K562 (cell line): ENCODE measurements around the gene SCGB3A2. TPM values are rescaled to one million over a fixed set of nuclear protein-coding genes. Genes with fewer than 3 reads are reported as not detected.

Experiments used
- ATAC-seq: fragments of 200-7000 bp; cut with Tn5 transposase; 3 replicates; pipeline ENCODE4 v1.9.1; 2020; ENCODE audit warnings: moderate library complexity
- BruUV-seq: library from RNA; stranded (reverse); fragments of 400-500 nt; replicated peaks from 2 replicates; lab custom pipeline; 2021; lab: Mats Ljungman, UMichigan
- CTCF ChIA-PET: fragments of 300-600 bp; formaldehyde crosslinking; extraction: SDS; loops from one replicate; lab custom pipeline; 2021; ENCODE audit warnings: low intra/inter-chr PET ratio; lab: Yijun Ruan, JAX
- POLR2A ChIA-PET: fragments of 300-600, 350-650 bp; sonication (Branson Sonifier 250); formaldehyde crosslinking; extraction: SDS; loops from one replicate; lab custom pipeline; 2021; ENCODE audit warnings: antibody characterized with exemption, inconsistent platforms; lab: Yijun Ruan, JAX
- DNase-seq, 4 experiments: peaks; one replicate each; pipeline versions ENCODE4 v3.0.0 to v3.0.0-alpha.2; 2011 to 2018; ENCODE audit warnings: low spot score in 3 of 4, mixed read lengths in 3 of 4; ENCODE audit errors: extremely low read depth in 1 of 4
- FAIRE-seq: peaks from 2 replicates; lab custom pipeline; 2011; peaks lifted over from hg19 to GRCh38; lab: Jason Lieb, UNC
- H2AFZ ChIP-seq: 2 replicates; pipeline ENCODE4 v1.6.0; 2011; ENCODE audit warnings: low read depth, low read length, control low read depth, inconsistent platforms
- H3K27ac ChIP-seq: fragments of 200-600 bp; 3 replicates; pipeline ENCODE4 v1.8.0; 2011; ENCODE audit warnings: low read depth, mild to moderate bottlenecking, control low read depth, inconsistent platforms, low read length, moderate library complexity, mixed read lengths; ENCODE audit errors: extremely low read depth
- H3K27me3 ChIP-seq, 2 experiments: fragments of 300-600 bp in 1 of 2; 2 replicates in 1 of 2; 3 replicates in 1 of 2; pipeline versions ENCODE4 v1.6.0 to v1.8.0; 2011; ENCODE audit warnings: inconsistent platforms in 2 of 2, low read length in 2 of 2, mild to moderate bottlenecking in 1 of 2, mixed read lengths in 1 of 2, moderate library complexity in 1 of 2; ENCODE audit not compliant: control insufficient read depth in 2 of 2, insufficient read depth in 2 of 2
- H3K36me3 ChIP-seq: fragments of 300-600 bp; 3 replicates; pipeline ENCODE4 v1.8.0; 2011; ENCODE audit warnings: mild to moderate bottlenecking, low read length, inconsistent platforms; ENCODE audit not compliant: control insufficient read depth, insufficient read depth
- H3K4me1 ChIP-seq, 2 experiments: fragments of 200-600 bp in 1 of 2; replicated peaks in 1 of 2; 2 replicates in 1 of 2; 3 replicates in 1 of 2; pipeline versions ENCODE4 v1.5.1 to v1.8.0; 2011; ENCODE audit warnings: inconsistent platforms in 2 of 2, low read length in 2 of 2, mild to moderate bottlenecking in 1 of 2, mixed read lengths in 1 of 2, moderate library complexity in 1 of 2; ENCODE audit not compliant: control insufficient read depth in 2 of 2, insufficient read depth in 2 of 2
- H3K4me2 ChIP-seq: 2 replicates; pipeline ENCODE4 v1.6.1; 2011; ENCODE audit warnings: low read length, control low read depth, inconsistent platforms, mixed read lengths; ENCODE audit not compliant: insufficient read depth
- H3K4me3 ChIP-seq: fragments of 200-600 bp; sonication (generic), shearing (Covaris generic); 2 replicates; pipeline ENCODE4 v1.5.1; 2016; ENCODE audit warnings: control low read depth, inconsistent platforms
- H3K79me2 ChIP-seq: fragments of 200-600 bp; 3 replicates; pipeline ENCODE4 v1.8.0; 2011; ENCODE audit warnings: low read length, inconsistent platforms; ENCODE audit not compliant: control insufficient read depth, insufficient read depth
- H3K9ac ChIP-seq, 2 experiments: 2 replicates each; pipeline versions ENCODE4 v1.6.0 to v1.6.1; 2011; ENCODE audit warnings: low read depth in 2 of 2, low read length in 2 of 2, control low read depth in 1 of 2, inconsistent platforms in 1 of 2, mild to moderate bottlenecking in 1 of 2, mixed read lengths in 1 of 2; ENCODE audit not compliant: insufficient read depth in 1 of 2
- H3K9me1 ChIP-seq: one replicate; pipeline ENCODE4 v1.6.0; 2011; ENCODE audit warnings: inconsistent platforms, mild to moderate bottlenecking, low read length, moderate library complexity; ENCODE audit not compliant: control insufficient read depth, insufficient read depth
- H3K9me3 ChIP-seq: replicated peaks from 2 replicates; pipeline ENCODE4 v1.5.1; 2011; ENCODE audit warnings: low read depth, low read length, inconsistent platforms; ENCODE audit not compliant: control insufficient read depth, insufficient read depth
- H4K20me1 ChIP-seq: replicated peaks from 2 replicates; pipeline ENCODE4 v1.6.1; 2011; ENCODE audit warnings: low read length, inconsistent platforms, mixed read lengths; ENCODE audit not compliant: control insufficient read depth, insufficient read depth
- ARID4B ChIP-seq: sonication (generic); formaldehyde crosslinking; IDR thresholded peaks from 2 replicates; pipeline ENCODE4 v1.8.0; 2022; ENCODE audit warnings: mild to moderate bottlenecking, missing genetic modification reagents
- HIVEP1 ChIP-seq: fragments of 250-450 bp; sonication (Bioruptor Pico); IDR thresholded peaks from 2 replicates; pipeline ENCODE4 v1.4.0; 2020; ENCODE audit warnings: mild to moderate bottlenecking
- MAZ ChIP-seq, 2 experiments: fragments of 450-650 bp in 1 of 2; sonication (generic) in 1 of 2; formaldehyde crosslinking; IDR thresholded peaks in 1 of 2; conservative IDR thresholded peaks in 1 of 2; 2 replicates each; pipeline versions ENCODE4 v1.4.0 to v1.5.0; 2020; ENCODE audit warnings: mild to moderate bottlenecking in 1 of 2, missing genetic modification reagents in 1 of 2
- SIX5 ChIP-seq, 2 experiments: IDR thresholded peaks; 2 replicates each; pipeline ENCODE4 v1.6.1; 2011; ENCODE audit warnings: low read length in 2 of 2, borderline replicate concordance in 1 of 2, low read depth in 1 of 2, mild to moderate bottlenecking in 1 of 2, moderate library complexity in 1 of 2; ENCODE audit not compliant: insufficient read depth in 1 of 2
- TOE1 ChIP-seq, 2 experiments: fragments of 450-650 bp in 1 of 2; sonication (generic) in 1 of 2; formaldehyde crosslinking in 1 of 2; IDR thresholded peaks; 2 replicates each; pipeline versions ENCODE4 v1.7.1 to v1.8.0; 2016 to 2022; ENCODE audit warnings: borderline replicate concordance in 2 of 2, mild to moderate bottlenecking in 2 of 2, antibody characterized with exemption in 1 of 2, inconsistent platforms in 1 of 2, low read depth in 1 of 2, missing genetic modification reagents in 1 of 2, moderate library complexity in 1 of 2
- WGBS: fragments of 100-300 bp; shearing (Covaris generic); methylation state at CpG from one replicate; pipeline ENCODE4 v1.1.6; 2016; ENCODE audit warnings: low coverage, mixed read lengths; ENCODE audit not compliant: insufficient coverage; ENCODE audit errors: missing lambda C conversion rate; 5-methylcytosine and 5-hydroxymethylcytosine counted together
- in situ Hi-C: fragments of 300-500 bp; cut with MboI; formaldehyde crosslinking; loops from 4 replicates; pipeline ENCODE4 v1.15.0; 2018; ENCODE audit warnings: inconsistent platforms, mixed read lengths
- intact Hi-C: fragments of 100-400 bp; cut with micrococcal nuclease; formaldehyde crosslinking; loops from 2 replicates; pipeline ENCODE4 v1.14.2; 2022
- polyA plus RNA-seq, 8 experiments: library from polyadenylated mRNA; depleted of rRNA in 4 of 8; stranded (reverse) in 5 of 8; unstranded in 3 of 8; fragments of >200 nt; fragmentation: Nextera tagmentation in 2 of 8; fragmentation: Illumina TruSeq in 1 of 8; extraction: Ambion mirVana in 2 of 8; extraction: Trizol in 1 of 8; gene quantifications; 2 replicates each; pipeline versions ENCODE4 v1.2.1 to v1.2.3, GENCODE V29; 2011 to 2014; ENCODE audit warnings: inconsistent platforms in 1 of 8, missing spikeins in 1 of 8
- total RNA-seq, 7 experiments: library from RNA; depleted of rRNA in 6 of 7; stranded (reverse); fragments of >200 nt in 6 of 7; fragmentation: Illumina TruSeq in 2 of 7; extraction: Trizol in 2 of 7; gene quantifications; 2 replicates each; pipeline versions ENCODE4 v1.2.1 to v1.2.3, GENCODE V29; 2011 to 2021; ENCODE audit warnings: low replicate concordance in 1 of 7

The SCGB3A2 gene
- total and polyA plus RNA-seq, 9 of the 15 experiments (the other 6 are each of a cell fraction or from before 2014, with no cell fraction given): 0.35 TPM; not detected in 8

DNA sequence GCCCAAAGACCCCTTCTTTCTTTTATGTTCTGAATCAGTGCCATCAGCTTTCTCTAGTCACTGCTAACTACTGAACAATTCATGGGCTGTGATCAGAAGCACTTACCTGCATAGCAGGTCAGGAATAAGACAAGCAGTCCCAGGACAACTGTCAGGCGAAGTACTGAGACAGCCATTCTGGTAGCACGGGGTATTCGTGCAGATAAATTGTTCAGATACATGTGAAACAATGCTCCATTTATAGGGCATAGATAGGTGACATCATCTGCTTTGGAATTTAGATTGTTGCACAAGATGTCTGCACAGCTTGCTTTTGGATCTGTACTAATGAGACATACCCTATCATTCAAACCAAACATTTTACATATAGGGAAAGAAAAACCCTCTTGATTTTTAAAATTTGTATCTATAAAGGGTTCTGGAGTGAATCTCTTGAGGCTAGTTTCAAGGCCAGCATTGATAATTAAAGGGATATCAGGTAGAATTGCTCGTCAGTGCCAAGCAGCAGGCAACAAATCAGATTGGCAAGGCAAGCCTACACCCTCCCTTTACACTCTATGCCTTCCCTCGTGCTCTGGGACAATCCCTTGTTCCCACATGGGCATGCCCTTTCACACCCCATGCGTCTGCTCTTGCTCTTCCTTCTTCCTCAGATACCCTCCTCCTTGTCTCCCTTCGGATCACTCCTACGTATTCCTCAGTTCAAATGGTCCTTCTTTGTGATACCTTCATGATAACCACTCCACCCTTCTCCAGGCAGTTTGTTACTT, 28.0 kb downstream of the SCGB3A2 start, which contains the start of gene C5orf46:
Gene C5orf46 (minus strand): TSS at position 213 of the 770 bp plus-strand sequence. CDS start 37 bp downstream, at position 176.
- CTCF ChIA-PET: no interaction called here
- no peaks in the 10 kb centered on the region for H3K4me1 ChIP-seq
- H3K27ac ChIP-seq: no peak within 1 kb of the TSS

More for the DNA sequence above, 28.0 kb downstream of the SCGB3A2 start, which contains the start of gene C5orf46:
- no peaks in the 10 kb centered on the region for H3K9me1 ChIP-seq
- no peak for ATAC-seq
- H2AFZ ChIP-seq: no peak within 1 kb of the TSS
- TF ChIP-seq TOE1 (IDR thresholded peaks at IDR 0.05; ENCODE audit: borderline replicate concordance): no peak
- no peak for TF ChIP-seq TOE1 (CRISPR knock-in tag; IDR thresholded peaks at IDR 0.05; ENCODE audit: borderline replicate concordance, low read depth)
- no peak for TF ChIP-seq ARID4B (CRISPR knock-in tag)
- no peak for TF ChIP-seq HIVEP1
- TF ChIP-seq SIX5 (IDR thresholded peaks at IDR 0.05; ENCODE audit: borderline replicate concordance in 1 of 2, insufficient read depth in 1 of 2, low read depth in 1 of 2, low read length in 2 of 2): no peak
- no peak for TF ChIP-seq MAZ (CRISPR knock-in tag; conservative IDR thresholded peaks at IDR 0.05 in 1 of 2, IDR thresholded peaks at IDR 0.05 in 1 of 2)
- DNase-seq: no peak
- H3K9ac ChIP-seq: no peak within 1 kb of the TSS
- no peaks in the 10 kb centered on the region for H3K36me3 ChIP-seq
- no peak within 1 kb of the TSS for H3K4me3 ChIP-seq
- 2% methylated on average over 8 of the region's 8 CpGs for WGBS
- no peaks in the 10 kb centered on the region for H4K20me1 ChIP-seq
- intact Hi-C loops: no loop called here
- no peak for FAIRE-seq
- H3K4me2 ChIP-seq: no peak within 1 kb of the TSS
- no TSS peak for BruUV-seq
- H3K27me3 ChIP-seq: no peaks in the 10 kb centered on the region
- POLR2A ChIA-PET: no interaction called here
- H3K79me2 ChIP-seq: no peaks in the 10 kb centered on the region
- no peaks in the 10 kb centered on the region for H3K9me3 ChIP-seq
- in situ Hi-C loops: no loop called here
